Hepatocyte (in vitro differentiated cells): ENCODE data around the gene COL2A1.

ENCODE experiments used
- CTCF ChIP-seq: fragments of 200-600 bp; sonication (generic); IDR thresholded peaks from 2 replicates; pipeline ENCODE4 v1.5.1; 2016; ENCODE audit warnings: antibody characterized with exemption, mild to moderate bottlenecking; ENCODE audit not compliant: poor library complexity
- EZH2 ChIP-seq: fragments of 200-600 bp; sonication (generic); IDR thresholded peaks from 2 replicates; pipeline ENCODE4 v1.6.1; 2016; ENCODE audit warnings: antibody characterized with exemption, mild to moderate bottlenecking, borderline replicate concordance
- EZH2phosphoT487 ChIP-seq: fragments of 200-600 bp; sonication (generic); IDR thresholded peaks from one replicate; pipeline ENCODE4 v1.6.1; 2018; ENCODE audit warnings: antibody characterized with exemption, mild to moderate bottlenecking, low read depth, moderate library complexity; ENCODE audit not compliant: unreplicated experiment, severe bottlenecking

GRCh38 chr12:47984331-47984801 lies 19.9 kb downstream of the COL2A1 start:
- TF ChIP-seq CTCF (no peak), EZH2 (no peak), EZH2phosphoT487 (no peak)
